CD4-positive, alpha-beta T cell treated with Interferon alpha-2 for 1 hour (primary cell): Measurements from ENCODE around the gene SMU1.

Experiments used
- DNase-seq, 2 donors: peaks; one replicate each; pipeline ENCODE4 v3.0.0-alpha.2; 2020 to 2022

SMU1 gene

DNA sequence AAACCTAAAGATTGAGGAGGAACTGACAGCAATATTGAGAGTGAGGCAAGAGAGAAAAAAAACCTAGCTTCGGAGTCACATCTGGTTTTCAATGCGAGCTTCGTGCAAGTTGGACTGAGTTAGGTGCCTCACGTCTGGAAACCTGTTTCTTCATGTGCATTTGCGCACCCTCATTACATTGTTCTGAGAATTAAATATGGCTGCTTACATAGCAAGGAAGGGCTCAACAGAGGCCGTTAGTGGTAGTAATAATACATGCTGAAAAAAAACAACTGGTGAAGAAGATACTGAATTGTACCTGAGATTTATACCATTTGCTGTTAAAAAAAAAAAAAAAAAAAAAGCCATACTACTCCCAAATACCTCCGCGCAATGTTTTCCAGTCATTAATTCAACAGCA, 32.8 kb downstream of the SMU1 start:
- DNase-seq = no peak

DNA sequence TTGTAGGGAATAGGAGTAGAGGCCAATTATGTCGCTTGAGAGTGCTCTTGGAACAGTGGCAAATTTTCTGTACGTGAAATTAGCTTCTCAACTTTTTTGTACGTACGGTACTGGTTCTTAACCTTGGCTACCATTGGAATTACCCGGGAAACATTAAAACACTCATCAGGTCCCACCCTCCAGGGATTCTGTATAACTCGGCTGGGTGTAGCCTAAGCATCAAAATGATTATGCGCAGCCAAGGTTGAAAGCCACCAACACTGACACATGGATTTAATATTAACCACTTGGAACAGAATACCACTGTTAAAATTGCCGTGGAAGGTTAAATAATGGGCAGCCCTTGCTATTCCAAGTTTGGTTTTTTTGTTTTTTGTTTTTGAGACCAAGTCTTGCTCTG, 34.0 kb downstream of the SMU1 start:
- no peak for DNase-seq

DNA sequence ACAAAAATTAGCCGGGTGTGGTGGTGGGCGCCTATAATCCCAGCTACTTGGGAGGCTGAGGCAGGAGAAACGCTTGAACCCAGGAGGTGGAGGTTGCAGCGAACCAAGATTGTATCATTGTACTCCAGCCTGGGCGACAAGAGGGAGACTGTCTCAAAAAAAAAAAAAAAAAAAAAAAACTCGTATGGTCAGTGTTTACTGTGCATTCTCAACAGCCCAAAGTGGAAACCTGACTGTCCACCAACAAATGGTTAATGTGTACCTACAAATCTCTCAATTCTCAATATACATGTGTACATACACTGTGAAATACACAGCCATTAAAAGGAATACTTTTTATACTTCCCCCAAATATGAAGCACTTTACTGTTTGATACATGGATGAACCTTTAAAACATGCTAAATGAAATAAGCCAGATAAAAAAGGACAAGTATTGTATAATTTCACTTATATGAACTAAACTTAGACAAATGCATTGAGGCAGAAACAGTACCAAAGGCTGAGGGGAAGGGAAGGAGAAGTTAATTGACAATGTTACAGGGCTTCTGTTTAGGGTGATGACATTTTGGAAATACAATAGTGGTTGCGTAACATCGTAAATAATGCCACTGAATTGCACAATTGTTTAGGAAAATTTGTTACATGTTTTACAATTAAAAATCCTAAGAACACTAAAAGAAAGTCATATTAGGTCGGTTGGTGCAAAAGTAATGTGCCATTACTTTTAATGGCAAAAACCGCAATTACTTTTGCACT, 34.9 kb downstream of the SMU1 start:
- no peak for DNase-seq

DNA sequence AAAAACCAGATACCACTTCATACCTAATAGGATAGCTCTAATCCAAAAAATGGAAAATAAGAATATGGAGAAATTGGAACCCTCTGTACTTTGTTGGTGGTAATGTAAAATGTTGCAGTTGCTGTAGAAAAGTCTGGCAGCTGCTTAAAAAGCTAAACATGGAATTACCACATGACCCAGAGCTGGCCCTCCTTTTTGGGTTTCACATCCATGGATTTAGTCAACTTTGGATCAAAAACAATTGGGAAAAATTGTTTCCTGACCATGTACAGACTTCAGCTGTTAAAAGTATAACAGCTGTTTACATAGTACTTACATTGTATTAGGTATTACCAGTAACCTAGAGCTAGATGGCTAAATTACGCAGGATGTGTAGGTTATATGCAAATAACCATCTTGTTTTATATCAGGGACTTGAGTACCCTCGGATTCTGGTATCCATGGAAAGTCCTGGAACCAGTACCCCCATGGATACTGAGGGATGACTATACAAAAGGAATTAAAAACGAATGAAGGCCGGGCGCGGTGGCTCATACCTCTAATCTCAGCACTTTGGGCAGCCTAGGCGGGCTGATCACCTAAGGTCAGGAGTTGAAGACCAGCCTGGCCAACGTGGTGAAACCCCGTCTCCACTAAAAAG, 35.6 kb downstream of the SMU1 start:
- DNase-seq = no peak

DNA sequence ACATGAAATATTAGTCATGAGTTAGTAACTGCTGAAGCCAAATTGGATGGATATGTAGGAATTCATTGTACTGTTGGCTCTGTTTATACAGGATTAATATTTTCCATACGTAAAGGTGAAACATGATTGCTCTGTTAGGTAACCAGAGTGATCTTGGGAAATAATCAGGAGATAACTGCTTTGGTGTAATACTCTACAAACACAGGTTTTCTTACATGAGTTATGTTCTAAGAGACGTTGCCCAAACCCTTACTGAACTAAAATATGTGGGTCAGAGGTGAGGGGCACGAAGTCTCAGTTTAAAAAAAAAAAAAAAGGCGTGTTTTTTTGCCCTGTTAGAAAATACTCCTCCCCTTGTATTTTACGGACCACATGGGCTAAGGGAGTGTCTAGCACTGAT, 43.6 kb downstream of the SMU1 start:
- DNase-seq = no peak

DNA sequence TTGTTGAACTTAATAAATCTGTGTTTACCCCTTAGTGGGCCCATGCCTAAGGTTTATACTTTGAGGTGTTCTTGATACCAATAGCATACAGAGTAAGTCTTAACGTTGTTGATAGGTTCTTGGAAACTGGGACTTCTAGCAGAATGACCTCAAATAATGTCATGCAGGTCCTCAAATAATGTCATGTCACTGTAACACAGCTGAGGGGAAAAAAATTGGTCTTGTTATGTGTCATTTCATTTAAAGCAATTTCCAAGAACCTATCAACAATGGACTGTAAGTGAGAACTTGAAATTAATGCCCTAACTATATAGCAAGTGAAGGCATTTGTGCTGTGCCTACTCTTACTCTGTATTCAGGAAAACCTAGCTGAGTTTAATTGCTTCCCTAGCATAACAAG, 44.2 kb downstream of the SMU1 start:
- peak in 1 of 2 donors; percentile 15 for DNase-seq

DNA sequence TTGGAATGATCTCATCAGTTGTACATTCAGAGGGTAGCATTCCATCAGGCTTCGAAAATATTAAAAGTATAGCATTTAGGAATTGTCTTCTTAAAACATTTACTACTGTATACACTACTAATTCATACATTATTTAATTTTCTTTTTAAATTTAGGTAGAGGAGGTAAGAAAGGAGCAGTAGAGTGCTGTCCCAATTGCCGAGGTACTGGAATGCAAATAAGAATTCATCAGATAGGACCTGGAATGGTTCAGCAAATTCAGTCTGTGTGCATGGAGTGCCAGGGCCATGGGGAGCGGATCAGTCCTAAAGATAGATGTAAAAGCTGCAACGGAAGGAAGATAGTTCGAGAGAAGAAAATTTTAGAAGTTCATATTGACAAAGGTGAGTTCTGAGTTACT, 46.2 kb downstream of the SMU1 start:
- DNase-seq = no peak

DNA sequence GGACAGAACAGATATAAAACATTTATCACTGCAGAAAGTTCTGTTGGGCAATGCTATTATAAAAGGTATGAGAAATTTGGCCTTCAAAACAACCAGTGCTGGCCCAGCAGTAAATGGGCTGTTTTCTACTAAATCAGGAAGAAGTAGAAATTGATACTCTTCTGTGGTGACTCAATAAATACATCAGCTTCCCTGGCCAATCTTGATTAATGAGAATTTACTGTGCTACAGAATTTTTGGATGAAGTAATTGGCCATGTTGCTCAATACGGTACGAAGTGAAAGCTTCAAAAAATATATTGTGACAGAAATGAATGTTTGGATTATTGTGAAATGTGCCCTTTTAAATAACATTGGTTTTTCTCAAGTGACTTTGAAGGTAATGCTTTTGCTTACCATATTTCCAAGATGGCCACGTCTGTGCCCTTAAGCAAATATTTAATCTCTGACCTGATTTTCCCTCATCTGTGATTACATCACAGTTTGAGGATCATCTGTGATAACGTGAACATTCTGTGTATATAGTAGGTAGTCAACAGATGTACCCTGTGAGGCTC, 47.2 kb downstream of the SMU1 start:
- peak in 1 of 2 donors; percentile 31 for DNase-seq

DNA sequence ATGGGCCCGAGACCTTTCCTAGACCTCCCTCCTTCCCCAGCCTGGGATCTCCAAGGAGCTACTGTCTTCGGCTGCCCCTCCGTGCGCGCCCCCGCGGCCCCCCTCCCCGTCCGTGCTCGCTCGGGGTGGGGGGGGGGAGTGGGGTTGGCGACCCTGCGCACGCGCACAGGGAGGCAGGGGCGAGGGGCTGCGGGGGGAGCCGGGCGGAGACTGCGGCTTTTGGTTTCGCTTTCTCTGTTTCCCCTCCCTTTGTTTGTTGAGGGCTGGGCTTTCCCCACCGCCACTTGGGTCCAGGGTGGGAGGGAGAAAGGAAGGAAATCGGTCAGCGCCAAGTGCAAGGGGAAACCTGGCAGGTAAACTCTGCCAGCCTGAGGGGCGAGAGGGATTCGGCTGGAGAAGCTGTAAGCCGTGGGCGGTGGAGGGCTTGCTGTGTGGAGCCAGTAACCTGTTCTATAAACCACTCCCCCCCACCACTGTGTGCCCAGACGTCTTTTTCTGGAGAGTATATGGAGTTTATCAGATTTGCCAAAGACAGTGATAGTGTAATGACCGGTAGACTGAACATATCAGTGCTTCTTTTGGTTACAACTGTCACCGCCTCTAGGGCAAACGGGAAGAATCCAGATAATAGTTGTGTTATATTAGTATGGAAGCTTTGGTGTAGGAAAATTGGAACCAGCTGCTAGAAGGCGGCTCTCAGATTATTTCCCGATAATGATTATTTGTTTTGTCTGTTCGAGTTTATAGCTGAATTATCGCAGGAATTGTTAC, 50.7 kb downstream of the SMU1 start:
- DNase-seq = peak; percentile 83 to 92

DNA sequence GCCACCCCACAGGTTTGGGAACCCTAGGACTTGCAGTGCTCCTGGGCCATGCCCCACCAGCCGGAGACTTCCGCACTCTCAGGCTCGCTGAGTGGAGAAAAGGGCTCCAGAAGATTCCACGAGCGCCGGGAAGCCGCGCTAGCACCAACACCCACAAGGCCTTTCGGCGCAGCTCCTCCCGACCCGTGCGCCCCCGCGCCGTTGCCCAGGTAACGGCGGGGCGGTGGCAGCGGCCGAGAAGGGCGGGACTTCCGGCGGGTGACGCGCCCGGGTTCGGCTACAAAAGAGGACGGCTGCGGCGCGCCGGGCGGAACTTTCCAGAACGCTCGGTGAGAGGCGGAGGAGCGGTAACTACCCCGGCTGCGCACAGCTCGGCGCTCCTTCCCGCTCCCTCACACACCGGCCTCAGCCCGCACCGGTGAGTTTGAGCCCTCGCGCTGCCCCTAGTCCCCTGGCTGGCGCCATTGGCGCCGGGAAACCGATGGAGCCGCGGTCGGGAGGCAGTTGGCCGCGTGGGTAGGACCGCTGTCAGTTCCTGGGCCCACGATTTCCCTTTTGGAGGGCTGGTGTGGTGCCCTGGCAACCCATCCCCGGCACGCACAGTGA, 51.4 kb downstream of the SMU1 start, which contains the start of gene DNAJA1:
Gene DNAJA1 (plus strand): TSS at position 308 of the 606 bp plus-strand sequence. CDS start 1,212 bp downstream, outside the sequence.
- peak; percentile 95 to 97 for DNase-seq

DNA sequence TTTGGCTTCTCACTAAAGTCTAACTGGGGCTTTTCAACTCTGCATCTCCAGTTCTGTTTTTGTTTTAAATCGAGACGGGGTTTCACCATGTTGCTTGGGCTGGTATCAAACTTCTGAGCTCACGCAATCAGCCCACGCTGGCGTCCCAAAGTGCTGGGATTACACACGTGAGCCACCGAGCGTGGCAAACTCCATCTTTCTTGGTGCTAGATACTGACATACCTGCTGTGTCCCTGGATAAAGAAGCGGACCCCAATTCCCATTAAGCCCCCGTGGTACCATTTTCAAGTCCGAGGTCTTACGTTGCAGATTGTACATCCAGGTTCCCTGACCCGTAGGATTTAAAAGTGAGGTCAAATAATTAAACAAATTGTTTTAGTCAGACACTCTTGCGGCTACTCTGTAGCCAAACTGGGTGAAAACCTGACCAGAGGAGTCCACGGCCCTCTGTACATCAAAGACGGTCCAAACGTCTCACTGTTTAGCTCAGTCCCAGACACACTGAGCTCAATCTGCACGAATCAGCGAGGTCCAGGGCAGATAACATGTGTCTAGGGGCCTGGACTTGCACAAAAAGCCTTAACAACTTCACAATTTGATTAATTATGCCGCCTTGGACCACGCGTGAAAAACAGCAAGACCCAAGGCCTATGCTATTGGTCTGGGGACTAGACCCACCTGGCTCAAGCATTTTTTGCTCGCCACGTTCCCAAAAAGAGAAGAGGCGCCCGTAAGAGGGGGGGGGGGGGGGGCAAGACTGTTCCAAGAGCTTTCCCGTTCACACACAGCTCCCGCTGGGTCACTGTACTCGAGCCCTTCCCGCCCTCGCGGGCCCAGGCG, 52.1 kb downstream of the SMU1 start:
- no peak for DNase-seq

DNA sequence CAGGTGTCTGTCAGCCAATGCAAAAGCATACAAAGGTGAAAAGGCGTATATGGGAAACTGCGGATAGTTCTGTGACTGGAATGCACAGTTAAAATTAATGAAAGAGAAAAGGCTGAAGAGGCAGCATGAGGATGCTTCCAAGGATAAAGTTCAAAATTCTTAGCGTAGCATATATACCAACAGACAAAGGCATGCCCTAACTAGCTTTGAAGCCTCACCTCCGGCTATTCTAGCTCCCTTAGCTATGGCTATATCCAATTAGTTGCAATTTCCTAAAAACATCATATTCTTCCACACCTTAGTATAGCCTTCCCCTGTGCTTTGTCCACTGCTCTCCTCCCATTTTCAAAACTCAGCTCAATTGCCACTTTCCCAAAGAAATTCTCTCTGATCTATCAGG, 52.8 kb downstream of the SMU1 start:
- no peak for DNase-seq

DNA sequence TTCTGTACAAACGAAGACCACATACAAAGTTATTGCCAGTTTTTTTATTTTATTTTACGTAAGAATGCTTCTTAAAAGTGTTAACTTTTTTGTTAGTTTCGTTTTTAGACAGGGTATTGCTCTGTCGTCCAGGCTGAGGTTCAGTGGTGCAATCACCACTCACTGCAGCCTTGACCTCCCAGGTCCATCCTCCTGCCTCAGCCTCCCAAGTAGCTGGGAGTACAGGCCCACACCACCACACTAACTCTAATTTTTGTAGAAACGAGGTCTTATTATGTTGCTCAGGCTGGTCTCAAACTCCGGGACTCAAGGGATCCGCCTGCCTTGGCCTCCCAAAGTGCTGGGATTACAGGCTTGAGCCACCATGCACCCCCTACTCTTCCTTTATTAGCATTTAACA, 53.7 kb downstream of the SMU1 start:
- DNase-seq = no peak

DNA sequence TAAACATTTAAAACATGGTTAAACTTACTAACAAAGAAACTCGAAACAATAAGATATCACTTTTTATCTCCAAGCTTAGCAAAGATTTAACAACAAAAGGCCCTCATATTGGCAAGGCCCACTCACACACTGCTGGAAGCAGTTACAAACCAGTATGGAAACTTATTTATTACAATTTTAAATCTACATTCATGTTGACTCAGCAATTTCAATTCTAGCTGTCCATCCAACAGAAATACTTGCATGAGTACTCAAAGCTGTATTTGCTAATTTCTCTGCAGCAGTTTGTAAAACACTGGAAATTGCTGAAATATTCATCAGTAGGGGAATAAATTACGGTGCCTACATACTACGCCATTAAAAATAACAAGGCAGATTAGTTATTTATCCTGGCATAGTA, 54.2 kb downstream of the SMU1 start:
- DNase-seq = no peak

DNA sequence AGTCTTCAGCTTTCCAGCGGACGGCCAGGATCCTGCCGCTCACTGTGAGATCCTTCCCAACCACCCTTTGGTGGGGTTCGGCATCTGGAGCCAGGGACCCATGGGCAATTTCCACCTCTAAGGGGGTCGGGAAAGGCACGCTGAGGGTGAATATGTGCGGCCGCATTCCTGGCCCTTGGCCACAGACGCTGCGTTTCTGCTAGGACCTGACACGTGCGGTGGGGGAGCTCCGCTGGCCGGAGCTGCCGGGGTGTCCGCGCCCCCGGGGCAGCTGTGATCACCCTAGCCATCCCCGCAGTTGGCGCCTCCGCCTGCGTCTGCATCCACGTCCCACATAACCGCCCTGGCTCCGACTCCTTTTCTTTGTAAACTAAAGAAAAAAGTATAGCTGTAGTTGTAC, 56.7 kb downstream of the SMU1 start:
- no peak for DNase-seq

DNA sequence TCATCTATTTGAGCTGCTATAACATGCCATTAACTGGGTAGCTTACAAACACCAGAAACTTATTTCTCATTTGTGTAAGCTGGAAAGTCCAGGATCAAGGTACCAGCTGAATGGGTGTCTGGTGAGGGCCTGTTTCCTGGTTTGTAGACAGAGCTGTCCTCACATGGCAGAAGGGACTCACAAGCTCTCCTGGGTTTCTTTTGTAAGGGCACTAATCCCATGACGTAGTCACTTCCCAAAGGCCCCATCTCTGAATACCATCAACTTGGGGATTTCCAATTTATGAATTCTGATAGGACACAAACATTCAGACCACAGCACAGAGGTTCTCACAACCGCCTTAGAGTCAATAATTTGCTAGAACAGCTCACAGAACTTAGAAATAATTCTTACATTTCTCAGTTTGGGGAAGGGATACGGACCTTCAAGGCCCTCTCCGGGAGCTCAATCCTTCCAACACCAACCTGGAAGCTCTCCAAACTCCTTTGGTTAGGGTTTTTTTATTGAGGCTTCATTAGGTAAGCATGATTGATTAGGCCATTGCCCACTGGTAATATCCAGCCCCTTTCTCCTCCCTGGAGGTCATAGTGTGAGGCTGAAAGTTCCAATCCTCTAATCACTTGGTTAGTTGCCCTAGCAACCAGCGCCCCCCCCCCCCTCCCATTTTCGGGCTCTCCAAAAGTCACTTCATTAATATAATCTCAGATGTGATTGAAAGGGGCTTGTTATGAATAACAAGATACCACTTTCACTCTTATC, 59.0 kb downstream of the SMU1 start:
- no peak for DNase-seq

DNA sequence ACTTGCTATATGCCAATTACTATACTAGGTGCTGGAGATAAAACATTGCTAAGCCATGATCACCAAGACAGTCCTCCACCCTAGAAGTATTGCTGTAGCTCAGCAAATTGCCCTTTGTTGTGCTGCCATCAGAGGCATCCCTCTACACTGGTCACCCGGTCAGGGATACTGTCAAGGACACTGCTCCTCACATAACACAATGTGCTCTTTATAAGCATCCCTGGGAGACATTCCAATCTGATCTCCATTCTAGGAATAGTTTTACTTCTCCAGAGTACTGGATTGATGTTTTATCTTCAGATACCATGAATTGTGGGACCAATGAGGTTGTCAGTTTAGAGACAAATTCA, 61.8 kb downstream of the SMU1 start:
- DNase-seq = no peak

DNA sequence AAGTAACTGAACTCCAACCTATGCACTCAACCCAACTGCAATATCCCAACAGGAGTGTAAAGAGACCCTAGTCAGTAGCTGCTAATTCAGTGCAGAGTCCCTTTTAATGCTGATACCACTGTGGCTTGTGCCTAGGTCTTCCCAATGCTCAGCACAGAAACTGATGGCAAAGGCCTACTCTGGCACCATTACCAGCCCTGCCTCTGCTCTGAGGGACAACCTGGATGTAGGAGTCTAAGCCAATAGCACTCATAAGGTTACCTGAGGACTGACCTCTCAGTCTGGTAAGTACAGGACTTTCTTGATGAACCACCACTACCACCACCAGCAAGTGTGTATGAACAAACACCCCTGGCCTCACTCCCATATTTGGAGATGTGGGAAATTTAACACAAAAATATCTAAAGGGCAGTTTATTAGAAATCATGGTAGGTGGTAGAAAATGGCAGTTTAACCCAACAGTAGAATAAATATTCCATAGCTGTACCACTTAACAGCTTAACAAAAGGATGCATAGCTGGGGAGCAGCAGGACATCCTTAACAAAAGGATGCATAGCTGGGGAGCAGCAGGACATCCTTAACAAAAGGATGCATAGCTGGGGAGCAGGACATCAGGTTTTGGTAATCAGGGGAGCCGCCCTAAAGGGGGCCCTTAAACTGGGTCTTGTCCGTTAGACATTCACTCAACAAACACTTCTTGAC, 62.4 kb downstream of the SMU1 start:
- no peak for DNase-seq

DNA sequence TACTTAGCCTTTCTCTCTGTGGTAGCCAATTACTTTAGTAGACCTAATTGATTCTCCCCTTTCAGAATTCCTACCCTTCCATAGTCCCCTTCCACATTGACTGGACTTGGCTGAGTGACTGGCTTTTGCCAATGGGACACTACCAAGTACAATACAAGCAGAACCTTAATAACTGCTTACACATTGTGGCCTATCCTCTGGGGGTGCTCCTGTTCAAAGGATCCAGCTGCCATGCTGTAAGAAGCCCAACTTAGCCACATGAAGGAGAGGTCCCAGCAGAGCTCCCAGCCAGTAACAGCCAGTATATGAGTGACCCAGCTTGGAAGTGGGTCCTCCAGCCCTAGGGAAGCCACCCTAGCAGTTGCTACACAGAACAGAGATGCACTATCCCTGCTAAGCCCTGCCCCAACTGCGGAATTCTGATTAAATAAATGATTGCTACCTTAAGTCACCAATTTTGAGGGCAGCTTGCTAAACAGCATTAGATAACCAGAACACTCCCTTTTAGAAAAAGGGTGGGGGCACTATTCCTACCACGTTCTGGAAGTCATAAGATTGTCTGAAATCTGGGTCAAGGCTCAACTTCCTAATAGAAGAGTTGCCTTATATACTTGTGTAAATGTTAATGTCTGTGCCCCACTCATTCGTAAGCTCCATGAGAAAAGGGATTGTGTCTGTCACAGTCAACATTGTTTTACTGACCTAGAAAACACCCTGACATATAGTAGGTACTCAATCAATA, 64.0 kb downstream of the SMU1 start:
- DNase-seq = no peak

DNA sequence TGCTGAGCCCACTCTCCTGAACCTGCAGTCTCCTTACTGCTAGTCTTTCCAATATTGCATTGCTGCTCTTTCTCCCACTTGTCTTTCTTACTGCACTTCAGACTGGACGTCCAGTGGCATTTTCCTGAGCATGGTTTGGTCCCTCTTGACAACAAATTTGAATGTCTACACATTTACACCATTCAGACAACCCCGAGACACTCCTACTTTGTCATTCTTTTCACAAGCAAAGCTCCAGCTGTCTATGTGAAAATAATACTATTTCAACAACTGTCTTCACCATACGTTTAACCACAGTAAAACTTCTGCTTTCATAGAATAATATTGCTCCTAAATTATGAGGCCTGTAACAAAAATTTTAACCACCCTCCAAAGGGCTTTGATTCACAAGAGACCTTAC, 64.6 kb downstream of the SMU1 start:
- DNase-seq = no peak
